ENCODE results near the gene SHISA7.
A peak's percentile ranks its signal among the peaks of the same experiment; 100 is the strongest.

The SHISA7 gene

GRCh38 chr19:55482156-55482961, 39.3 kb upstream of the SHISA7 start:
- no peak for DNase-seq (ENCODE audit: low read depth in 3 of 3, low spot score in 1 of 3)

GRCh38 chr19:55481794-55482155, 38.7 kb upstream of the SHISA7 start:
- no peak for DNase-seq (ENCODE audit: low read depth in 3 of 3, low spot score in 1 of 3)

GRCh38 chr19:55481148-55481793, 38.2 kb upstream of the SHISA7 start:
- DNase-seq (ENCODE audit: low read depth in 3 of 3, low spot score in 1 of 3) = no peak

- DNase-seq (ENCODE audit: low read depth in 3 of 3, low spot score in 1 of 3) = no peak
Measured at GRCh38 chr19:55479451-55480230, 36.5 kb upstream of the SHISA7 start.

- DNase-seq (ENCODE audit: low read depth in 3 of 3, low spot score in 1 of 3) = no peak
Measured at GRCh38 chr19:55479045-55479444, 35.9 kb upstream of the SHISA7 start.

- DNase-seq (ENCODE audit: low read depth in 3 of 3, low spot score in 1 of 3) = no peak
Measured at GRCh38 chr19:55478364-55478763, 35.3 kb upstream of the SHISA7 start.

- DNase-seq (ENCODE audit: low read depth in 3 of 3, low spot score in 1 of 3) = no peak
Measured at GRCh38 chr19:55477905-55478304, 34.8 kb upstream of the SHISA7 start.

GRCh38 chr19:55476100-55476775, 33.1 kb upstream of the SHISA7 start, which contains the start of gene ZNF628:
Gene ZNF628 (plus strand): TSS chr19:55476617. CDS start chr19:55479911, 3,294 bp downstream.
- peak; percentile 90 to 94 (median 92) for DNase-seq (ENCODE audit: low read depth in 3 of 3, low spot score in 1 of 3)

- DNase-seq (ENCODE audit: low read depth in 3 of 3, low spot score in 1 of 3) = no peak
Measured at GRCh38 chr19:55474269-55475265, 31.5 kb upstream of the SHISA7 start.

- DNase-seq (ENCODE audit: low read depth in 3 of 3, low spot score in 1 of 3) = no peak
Measured at GRCh38 chr19:55473225-55474012, 30.3 kb upstream of the SHISA7 start.

- DNase-seq (ENCODE audit: low read depth in 3 of 3, low spot score in 1 of 3) = no peak
Measured at GRCh38 chr19:55472463-55472862, 29.4 kb upstream of the SHISA7 start.

- no peak for DNase-seq (ENCODE audit: low read depth in 3 of 3, low spot score in 1 of 3)
Measured at GRCh38 chr19:55471266-55471665, 28.2 kb upstream of the SHISA7 start.

GRCh38 chr19:55468054-55468393, 24.9 kb upstream of the SHISA7 start:
- no peak for DNase-seq (ENCODE audit: low read depth in 3 of 3, low spot score in 1 of 3)

- DNase-seq (ENCODE audit: low read depth in 3 of 3, low spot score in 1 of 3) = peak in 2 of 3 donors; percentile 27 to 68
Measured at GRCh38 chr19:55467236-55468053, 24.3 kb upstream of the SHISA7 start.

- no peak for DNase-seq (ENCODE audit: low read depth in 3 of 3, low spot score in 1 of 3)
Measured at GRCh38 chr19:55466241-55466614, 23.1 kb upstream of the SHISA7 start.

- no peak for DNase-seq (ENCODE audit: low read depth in 3 of 3, low spot score in 1 of 3)
Measured at GRCh38 chr19:55465460-55466240, 22.6 kb upstream of the SHISA7 start.

- no peak for DNase-seq (ENCODE audit: low read depth in 3 of 3, low spot score in 1 of 3)
Measured at GRCh38 chr19:55464662-55465054, 21.6 kb upstream of the SHISA7 start, which contains the start of gene C19orf85. Gene C19orf85 (minus strand): TSS chr19:55464751. CDS start chr19:55464554, 197 bp downstream.
